HG03469 (cell line): ENCODE data around the gene RDH16.
"Not testable (repeated sequence)": the region's sequence is repeated elsewhere in the genome, so short reads cannot be mapped to it uniquely, and the experiment has no call there.

ENCODE experiments used
- ATAC-seq: cut with Tn5 transposase; IDR thresholded peaks from one replicate; pipeline ENCODE4 v1.9.1; 2021; ENCODE audit warnings: mild to moderate bottlenecking, moderate library complexity, moderate number of reproducible peaks; ENCODE audit not compliant: unreplicated experiment

Gene RDH16

DNA sequence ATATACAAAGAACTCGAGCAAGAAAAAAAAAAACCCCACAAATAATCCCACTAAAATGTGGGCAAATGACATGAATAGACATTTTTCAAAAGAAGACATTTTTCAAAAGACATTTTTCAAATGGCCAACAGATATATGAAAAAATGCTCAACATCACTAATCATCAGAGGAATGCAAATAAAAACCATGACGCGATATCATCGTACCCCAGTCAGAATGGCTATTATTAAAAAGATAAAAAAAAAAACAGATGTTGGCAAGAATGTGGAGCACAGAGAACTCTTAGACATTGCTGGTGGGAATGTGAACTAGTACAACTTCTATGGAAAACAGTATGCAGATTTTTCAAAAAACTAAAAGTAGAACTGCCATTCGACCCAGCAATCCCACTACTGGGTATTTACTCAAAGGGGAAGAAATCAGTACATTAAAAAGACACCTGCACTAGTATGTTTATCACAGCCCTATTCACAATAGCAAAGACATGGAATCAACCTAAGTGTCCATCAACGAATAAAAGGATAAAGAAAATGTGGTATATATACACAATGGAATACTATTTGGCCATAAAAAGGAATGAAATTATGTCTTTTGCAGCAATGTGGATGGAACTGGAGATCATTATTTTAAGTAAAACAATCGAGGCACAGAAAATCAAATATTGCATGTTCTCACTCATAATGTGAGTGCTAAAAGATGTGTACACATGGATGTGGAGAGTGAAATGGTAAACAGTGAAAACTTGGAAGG is 32.6 kb upstream of the RDH16 start:
- no peak for ATAC-seq

DNA sequence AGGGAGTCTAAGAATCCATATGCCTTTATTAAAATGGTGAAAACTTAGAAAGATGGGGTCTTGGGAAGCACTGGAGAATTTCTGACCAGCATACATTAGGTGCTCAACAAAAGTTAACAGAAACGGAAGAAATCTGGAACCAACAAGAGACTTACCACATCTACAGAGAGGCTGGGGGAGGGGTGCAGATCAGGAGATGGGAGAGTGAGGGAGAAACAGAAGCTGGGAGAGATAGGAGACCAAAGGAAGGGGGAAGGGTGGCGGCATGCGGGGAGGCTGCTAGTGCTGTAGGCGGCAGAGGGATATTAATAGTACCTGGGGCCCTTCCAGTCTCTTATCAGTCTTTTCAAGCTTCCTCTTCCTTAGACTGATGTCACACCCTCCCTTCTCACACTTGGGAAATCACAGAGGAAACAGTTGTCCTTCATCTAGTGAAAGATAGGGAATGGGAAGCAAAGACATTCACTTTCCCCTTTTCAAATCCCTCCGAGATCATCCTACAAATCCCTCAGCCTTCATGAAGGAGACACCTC is 30.9 kb upstream of the RDH16 start:
- ATAC-seq: no peak

DNA sequence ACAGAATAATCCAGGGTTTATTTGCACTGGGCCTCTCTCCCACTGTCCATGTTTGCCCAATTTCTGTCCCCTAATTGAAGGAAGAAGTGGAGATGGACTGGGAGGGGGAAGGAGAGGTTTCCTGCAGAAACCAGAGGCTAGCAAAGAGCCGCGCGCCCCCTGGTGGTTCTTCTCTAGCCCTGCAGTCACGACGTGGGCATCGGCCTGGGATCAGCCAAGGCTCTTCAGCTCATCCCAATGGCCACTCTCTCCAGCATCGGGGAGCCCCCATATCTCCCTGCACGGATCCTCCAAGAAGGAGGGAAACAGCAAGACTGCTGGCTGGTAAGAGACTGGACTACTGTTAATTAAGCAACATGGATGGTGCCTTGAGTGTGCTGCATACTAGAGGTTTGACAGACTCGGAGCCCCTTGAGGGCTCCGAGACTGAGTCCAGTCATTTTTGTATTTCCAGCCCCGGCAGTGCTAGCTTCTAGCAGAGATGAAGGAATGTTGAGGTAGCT is 30.2 kb upstream of the RDH16 start:
- no peak for ATAC-seq

DNA sequence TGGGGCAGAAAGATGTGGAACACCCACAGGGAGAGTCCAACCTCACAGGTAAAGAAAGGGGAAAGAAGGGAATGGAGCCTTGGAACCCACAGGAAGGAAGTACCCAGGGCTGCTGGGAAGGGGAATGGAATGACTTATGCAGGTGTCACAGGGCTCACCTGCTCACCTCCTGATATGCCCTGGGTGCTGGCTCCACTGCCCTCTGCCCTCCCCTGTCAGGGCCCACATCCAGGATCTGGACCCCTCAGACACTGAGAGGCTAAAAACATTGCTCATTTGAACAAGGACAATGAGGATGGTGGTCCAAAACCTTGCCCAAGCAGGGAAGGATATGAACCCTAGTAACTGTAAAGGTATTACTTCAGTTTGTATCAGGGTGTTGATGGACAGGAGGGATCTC is 29.6 kb upstream of the RDH16 start:
- ATAC-seq: no peak

DNA sequence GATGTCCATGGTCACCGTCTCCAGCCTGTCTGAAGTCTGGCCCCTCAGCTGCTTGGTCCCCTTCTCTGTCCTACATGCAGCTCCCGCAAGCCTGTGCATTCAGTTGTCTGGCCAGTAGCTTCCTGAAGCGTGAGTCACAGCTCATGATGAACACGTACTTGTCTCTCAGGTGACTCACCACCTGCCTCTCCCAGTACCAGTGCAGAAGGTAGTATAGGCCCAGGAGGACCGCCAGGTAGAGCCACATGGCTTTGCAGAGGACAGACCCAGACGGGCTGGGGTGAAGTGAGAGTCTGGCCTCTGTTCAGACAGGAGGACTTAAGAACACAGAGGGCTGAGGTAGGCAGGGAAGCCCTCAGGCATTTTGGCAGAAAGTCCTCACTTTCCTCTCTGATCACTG is 28.3 kb upstream of the RDH16 start:
- not testable (repeated sequence) for ATAC-seq

DNA sequence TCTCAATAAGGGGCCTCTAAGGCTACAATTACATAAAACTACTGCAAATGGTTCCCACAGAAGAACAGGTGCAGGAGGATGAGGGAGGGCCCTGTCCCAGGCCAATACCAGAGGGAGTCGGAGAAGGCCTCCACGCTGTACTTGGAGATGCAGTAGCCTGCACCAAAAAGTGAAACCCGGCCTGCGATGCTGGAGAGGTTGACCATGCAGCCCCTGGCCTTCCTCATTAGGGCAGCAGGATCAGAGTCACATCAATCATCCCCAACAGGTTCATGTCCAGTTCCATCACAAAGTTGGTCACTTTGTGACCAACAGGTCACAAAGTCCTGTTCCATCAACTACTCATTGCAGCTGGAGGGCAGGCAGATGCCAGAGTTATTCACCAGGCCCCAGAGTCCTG is 26.0 kb upstream of the RDH16 start:
- no peak for ATAC-seq

DNA sequence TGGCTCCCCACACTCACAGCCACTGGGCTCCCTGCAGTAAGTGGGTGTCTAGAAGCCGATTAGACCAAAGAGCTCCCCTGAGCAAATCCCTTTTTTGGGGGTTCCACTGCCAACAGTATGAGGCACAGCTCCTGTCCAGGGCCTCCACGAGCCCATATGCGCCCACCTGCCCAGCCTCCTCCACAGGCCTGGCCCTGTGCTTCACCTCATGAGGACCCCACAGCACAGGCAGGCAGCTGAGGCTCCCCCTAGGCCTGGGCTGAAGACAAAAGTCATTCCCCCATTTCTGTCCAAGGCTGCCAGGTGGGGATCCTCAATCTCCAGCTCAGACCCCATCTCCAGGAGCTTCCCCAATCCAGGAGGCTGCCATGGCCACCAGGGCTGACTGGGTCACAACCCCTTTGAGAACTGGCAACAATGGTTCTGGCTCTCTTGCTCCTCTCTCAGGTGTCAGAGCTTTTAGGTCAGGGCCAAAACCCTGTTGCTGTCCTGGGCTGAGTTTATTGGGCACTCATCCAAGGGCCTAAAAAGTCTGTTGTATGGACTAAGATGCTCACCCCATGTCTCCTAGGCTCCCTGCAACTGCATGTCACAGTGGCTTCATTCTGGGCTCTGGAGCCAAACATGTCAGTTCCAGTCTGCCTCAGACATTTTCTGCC is 25.3 kb upstream of the RDH16 start:
- not testable (repeated sequence) for ATAC-seq

DNA sequence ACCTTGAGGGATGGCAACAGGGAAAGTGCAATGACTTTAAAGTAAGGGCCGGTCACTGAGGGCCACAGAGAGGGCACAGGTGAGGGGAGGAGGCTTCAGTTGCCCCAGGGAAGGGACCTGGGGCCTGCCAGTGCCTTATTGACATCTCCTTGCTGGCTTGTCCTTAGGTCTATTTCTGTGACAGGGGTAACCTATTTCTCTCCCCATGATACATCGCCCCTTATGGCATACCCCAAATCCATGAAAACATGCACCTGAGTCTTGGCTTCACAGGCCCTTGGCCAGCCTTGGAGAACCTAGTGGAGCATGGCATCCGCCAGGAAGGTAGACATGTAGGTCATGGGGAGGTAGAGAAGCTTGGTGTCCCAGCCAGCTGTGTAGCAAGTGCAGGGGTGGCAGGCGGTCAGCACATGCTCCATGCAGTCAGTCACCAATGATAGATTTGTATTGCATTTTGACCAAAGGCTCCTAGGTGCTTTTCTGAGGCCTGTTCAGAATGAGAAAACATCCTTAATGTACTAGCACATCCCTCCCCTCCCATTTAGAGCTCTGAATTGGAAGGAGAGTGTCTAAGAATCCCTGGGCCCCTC is 23.6 kb upstream of the RDH16 start:
- no peak for ATAC-seq

DNA sequence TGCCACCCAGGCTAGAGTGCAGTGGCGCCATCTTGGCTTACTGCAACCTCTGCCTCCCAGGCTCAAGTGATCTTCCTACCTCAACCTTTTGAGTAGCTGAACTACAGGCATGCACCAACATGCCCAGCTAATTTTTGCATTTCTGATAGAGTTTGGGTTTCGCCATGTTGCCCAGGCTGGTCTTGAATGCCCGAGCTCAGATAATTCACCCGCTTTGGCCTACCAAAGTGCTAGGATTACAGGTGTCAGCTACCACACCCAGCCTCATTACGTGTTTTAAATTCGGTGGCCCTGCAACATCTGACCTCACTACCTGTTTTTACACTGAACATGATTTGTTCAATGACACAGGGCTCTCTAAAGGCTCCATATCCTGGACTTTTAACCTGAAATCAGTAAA is 22.9 kb upstream of the RDH16 start:
- no peak for ATAC-seq

DNA sequence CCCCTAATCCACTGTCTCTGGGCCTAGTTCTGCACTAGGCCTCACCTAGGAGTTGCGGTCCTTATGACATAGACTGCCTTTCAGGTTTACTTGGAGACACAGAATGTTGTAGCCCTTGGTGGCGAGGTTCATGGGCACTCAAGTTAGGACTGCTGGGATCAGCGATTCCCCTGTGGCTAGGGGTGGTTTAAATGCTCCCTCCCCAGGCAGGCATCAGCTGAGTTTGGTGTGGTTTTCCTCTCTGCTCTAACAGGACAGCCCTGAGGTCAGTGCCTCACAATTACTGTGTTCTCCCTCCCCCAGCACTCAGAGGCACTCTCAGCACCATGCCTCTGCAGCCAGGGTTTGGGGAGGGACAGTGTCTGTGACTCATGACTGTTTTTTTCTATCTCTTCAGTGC is 22.2 kb upstream of the RDH16 start:
- no peak for ATAC-seq

DNA sequence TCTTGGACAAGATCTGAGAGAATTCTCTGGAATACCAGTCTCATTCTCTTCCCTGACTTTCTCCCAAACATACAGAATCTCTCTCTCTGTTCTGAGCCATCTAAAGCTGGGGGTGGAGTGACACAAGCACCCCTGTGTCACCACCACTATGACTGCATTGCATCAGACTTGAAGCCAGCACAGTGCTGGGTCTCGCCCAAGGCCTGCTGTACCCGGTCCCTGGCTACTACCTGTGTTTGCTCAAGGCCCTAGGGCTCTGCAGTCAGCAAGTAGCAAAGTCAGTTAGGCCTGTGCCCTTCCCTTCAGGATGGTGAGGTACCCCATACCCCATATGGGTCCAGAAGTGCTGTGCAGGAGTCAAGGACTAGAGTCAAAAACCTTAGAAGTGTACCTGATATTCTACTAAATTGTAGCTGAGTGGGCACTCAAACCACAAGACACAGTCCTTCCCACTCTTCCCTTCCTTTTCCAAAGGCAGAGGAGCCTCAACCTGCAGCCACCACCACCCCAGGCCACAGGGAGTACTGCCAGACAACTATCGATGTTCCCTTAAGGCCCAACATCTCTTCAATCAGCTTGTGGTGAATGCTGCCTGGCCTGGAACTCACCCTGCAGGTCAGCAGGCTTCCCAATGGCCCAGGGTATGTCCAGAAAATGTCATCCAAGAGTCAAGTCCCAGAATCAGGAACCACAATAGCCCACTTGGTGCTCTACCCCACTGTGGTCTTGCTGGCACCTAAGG is 21.2 kb upstream of the RDH16 start:
- ATAC-seq: no peak

DNA sequence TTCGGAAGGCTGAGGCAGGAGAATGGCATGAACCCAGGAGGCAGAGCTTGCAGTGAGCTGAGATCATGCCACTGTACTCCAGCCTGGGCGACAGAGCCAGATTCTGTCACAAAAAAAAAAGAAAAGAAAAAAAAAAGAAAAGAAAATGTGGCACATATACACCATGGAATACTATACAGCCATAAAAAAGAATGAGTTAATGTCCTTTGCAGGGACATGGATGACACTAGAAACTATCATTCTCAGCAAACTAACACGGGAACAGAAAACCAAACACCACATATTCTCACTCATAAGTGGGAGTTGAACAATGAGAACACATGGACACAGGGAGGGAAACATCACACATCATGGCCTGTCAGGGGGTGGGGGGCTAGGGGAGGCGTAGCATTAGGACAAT is 20.0 kb upstream of the RDH16 start:
- ATAC-seq: not testable (repeated sequence)

DNA sequence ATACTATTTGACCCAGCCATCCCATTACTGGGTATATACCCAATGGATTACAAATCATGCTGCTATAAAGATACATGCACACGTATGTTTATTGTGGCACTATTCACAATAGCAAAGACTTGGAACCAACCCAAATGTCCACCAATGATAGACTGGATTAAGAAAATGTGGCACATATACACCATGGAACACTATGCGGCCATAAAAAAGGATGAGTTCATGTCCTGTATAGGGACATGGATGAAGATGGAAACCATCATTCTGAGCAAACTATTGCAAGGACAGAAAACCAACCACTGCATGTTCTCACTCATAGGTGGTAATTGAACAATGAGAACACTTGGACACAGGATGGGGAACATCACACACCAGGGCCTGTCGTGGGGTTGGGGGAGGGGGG is 16.8 kb upstream of the RDH16 start:
- not testable (repeated sequence) for ATAC-seq

DNA sequence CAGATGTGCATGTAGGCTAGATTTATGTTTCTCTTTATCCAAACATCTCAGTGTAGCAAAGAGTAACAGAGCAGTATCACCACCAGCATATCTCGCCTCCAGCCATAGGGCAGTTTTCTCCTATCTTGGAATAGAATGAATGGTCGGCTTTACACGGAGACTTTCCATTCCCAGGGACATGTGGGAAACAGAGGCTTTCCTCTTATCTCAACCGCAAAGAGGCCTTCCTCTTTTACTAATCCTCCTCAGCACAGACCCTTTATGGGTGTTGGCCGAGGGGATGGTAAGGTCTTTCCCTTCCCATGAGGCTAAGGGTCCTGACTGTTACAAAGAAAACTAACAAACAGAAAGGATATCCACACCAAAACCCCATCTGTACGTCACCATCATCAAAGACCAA is 11.5 kb upstream of the RDH16 start:
- ATAC-seq: not testable (repeated sequence)

DNA sequence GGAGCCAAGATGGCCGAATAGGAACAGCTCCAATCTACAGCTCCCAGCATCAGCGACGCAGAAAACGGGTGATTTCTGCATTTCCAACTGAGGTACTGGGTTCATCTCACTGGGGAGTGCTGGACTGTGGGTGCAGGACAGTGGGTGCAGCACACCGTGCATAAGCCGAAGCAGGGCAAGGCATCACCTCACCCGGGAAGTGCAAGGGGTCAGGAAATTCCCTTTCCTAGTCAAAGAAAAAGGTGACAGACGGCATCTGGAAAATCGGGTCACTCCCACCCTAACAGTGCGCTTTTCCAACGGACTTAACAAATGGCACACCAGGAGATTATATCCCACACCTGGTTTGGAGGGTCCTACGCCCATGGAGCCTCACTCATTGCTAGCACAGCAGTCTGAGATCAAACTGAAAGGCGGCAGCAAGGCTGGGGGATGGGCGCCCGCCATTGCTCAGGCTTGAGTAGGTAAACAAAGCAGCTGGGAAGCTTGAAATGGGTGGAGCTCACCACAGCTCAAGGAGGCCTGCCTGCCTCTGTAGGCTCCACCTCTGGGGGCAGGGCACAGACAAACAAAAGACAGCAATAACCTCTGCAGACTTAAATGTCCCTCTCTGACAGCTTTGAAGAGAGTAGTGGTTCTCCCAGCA is 8.7 kb upstream of the RDH16 start:
- not testable (repeated sequence) for ATAC-seq

DNA sequence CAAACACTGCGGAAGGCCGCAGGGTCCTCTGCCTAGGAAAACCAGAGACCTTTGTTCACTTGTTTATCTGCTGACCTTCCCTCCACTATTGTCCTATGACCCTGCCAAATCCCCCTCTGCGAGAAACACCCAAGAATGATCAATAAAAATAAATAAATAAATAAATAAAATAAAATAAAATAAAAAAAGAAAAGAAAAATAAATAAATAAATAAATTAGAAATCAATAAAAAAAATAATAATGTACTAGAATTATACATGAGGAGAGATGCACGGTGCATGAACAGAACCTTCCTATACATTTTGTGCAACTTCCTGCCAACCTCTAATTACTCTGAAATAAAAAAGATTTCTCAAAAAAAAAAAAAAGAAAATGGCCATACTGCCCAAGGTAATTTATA is 7.7 kb upstream of the RDH16 start:
- not testable (repeated sequence) for ATAC-seq

DNA sequence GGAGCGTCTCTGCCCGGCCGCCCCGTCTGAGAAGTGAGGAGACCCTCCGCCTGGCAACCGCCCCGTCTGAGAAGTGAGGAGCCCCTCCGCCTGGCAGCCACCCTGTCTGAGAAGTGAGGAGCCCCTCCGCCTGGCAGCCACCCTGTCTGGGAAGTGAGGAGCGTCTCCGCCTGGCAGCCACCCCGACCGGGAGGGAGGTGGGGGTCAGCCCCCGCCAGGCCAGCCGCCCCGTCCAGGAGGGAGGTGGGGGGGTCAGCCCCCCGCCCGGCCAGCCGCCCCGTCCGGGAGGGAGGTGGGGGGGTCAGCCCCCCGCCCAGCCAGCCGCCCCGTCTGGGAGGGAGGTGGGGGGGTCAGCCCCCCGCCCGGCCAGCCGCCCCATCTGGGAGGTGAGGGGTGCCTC is 6.1 kb upstream of the RDH16 start:
- ATAC-seq: not testable (repeated sequence)

DNA sequence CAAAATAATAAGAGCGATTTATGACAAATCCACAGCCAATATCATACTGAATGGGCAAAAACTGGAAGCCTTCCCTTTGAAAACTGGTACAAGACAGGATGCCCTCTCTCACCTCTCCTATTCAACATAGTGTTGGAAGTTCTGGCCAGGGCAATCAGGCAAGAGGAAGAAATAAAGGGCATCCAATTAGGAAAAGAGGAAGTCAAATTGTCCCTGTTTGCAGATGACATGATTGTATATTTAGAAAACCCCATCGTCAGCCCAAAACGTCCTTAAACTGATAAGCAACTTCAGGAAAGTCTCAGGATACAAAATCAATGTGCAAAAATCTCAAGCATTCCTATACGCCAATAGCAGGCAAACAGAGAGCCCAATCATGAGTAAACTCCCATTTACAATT is 4.8 kb upstream of the RDH16 start:
- not testable (repeated sequence) for ATAC-seq

DNA sequence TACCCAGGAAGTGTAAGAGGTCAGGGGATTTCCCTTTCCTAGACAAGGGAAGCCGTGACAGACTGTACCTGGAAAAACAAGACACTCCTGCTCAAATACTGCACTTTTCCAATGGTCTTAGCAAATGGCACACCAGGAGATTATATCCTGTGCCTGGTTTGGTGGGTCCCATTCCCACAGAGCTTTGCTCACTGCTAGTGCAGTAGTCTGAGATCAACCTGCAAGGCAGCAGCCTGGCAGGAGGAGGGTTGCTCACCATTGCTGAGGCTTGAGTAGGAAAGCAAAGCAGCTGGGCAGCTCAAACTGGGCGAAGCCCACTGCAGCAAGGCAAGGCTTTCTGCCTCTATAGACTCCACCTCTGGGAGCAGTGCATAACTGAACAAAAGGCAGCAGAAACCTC is 1.0 kb upstream of the RDH16 start:
- no peak for ATAC-seq

DNA sequence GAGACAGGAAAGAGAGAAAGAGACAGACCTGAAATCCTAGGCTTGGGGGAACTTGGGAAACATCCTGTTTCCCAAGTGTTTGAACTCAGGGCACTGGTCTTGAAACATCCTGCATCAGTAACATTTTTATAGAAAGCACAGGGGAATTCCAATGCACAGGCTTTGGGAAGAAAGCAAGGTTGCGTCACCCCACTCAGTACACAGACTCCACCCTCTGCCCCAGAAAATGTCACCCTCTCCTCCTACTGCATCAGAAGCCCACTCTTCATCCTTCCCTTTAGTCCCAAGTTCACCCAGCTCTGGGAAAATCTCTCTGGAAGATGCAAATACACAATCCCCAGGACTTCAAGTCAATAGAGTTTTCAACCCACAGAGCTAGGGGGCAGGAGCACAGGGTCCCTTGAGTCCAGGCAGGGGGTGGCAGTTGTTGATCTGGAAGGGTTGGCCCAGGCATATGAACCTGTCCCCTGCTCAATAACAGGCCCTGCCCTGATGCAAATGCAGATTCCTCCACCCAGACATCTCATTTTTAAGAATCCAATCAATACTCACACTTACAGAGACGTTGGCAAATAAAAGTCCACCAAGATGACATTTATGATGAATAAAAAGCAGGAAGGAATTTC is 1.7 kb downstream of the RDH16 start:
- no peak for ATAC-seq
